Femur (tissue), 1 donor: ENCODE measurements around the gene CNPPD1.
A peak's percentile ranks its signal among the peaks of the same experiment; 100 is the strongest.

ENCODE experiments used
- DNase-seq: peaks from one replicate; pipeline ENCODE4 v3.0.0-alpha.2; 2017

Gene CNPPD1

DNA sequence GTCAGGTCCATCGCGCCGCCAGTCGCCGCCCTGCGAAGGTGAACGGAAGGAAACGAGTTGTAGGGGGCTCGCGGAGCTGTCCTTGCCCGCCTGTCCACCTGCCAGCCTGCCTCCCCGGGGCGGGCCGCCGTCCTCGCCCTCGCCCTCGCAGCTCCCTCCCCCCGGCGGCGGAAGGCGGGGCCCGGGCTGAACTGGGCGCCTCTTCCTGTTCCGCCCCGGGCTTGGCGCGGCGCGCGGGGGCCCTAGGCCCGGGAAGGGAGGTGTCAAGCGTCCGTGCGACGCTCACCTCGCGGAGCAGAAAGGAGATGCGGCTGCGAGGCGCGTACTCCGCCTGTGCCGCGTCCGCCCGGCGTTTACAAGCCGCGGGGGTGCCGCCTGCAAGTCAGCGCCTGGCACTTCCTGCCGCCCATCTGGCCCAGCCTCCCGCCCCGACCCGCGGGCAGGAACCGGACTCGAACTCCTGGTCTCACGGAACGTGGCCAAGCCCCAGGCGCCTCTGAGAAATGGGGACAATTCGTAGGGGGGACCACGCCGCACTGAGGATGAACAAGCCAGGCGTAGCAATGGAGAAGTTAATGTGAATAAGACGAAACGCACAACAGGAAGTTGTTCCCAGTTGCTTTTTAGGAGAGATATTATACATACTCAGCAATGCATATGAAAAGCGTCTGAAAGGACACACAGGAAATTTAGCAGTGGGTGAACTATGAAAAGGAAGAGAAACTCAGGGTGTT lies at the start of gene CNPPD1:
Gene CNPPD1, minus strand, starts transcription at position 108 of the 734 bp plus-strand sequence. Its CDS starts 97 bp downstream, at position 11.
- DNase-seq = peak; percentile 91

DNA sequence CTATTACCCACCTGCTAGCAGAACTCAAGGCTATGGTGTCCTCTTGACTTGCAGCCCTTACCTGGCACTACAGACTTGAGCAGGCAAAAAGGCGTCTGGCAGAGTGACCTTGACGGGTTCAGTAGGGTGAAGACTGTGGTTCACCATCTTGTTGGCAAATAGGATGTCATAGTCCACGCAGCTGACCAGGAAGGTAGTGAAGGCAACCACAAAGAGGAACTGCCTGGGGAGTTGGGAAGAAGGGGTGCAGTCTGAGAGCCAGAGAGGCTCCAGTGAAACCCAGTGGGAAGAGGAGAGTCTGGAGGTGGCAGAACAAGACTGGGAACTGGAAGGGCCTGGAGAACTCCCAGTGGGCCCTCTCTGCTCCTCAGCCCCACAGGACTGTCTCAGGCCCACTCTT lies 48.6 kb upstream of the CNPPD1 start:
- no peak for DNase-seq

GRCh38 chr2:219223831-219224610 lies 47.3 kb upstream of the CNPPD1 start:
- DNase-seq = no peak

- DNase-seq = no peak
These were observed 45.3 kb upstream of the CNPPD1 start for GRCh38 chr2:219221957-219222518.

- DNase-seq = no peak
These were observed 44.1 kb upstream of the CNPPD1 start for GRCh38 chr2:219220652-219221402.

GRCh38 chr2:219219784-219220532 lies 43.2 kb upstream of the CNPPD1 start:
- no peak for DNase-seq

DNA sequence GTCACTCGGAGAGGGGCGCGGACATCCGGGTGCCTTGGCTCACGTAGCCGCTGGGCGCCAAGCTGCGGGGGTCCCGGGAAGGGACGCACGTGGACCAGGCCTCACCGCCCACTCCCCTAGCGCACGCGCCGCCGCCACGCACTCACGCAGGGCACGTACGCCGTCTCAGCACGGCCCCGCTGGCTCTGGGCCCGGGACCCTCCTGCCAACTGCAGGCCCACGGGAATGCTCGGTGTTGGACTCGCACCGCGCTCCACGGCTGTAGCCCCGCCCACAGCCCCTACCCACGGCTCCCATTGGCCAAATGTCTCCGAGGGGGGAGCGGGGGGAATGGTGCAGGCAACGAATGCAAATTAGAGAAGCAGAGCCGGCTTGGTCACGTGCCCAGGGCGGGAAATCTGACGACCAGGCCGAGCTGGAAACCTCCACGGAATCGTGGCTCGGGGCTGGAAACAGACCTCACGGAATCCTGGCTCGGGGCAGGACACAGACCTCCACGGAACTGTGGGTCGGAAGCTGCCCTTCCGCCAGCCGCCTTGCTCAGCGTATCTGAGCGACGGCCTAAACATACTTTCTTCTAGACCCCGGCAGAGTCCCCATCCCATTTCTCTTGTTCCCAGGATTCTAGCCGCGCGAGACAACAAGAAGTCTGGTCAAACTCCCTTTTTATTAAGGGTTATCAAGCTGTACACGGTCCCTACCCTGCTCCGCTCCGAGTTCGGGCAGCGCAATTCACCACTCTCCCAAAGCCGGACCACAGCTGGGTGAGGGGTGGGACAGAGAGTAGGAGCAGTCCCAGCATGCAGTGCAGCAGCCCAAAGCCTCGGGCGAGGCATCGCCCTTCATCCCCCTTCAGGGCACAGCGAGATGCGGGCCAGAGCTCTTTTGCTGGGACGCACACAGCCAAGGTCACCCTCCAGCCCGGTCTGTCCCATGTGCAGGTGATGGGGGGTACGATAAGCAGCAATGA lies 42.3 kb upstream of the CNPPD1 start, which contains the start of gene ABCB6:
Gene ABCB6, minus strand, starts transcription at position 227 of the 970 bp plus-strand sequence. CDS start 285 bp downstream, outside the sequence.
- peak; percentile 99 for DNase-seq

- DNase-seq = peak; percentile 90
These were observed 41.5 kb upstream of the CNPPD1 start for GRCh38 chr2:219218217-219218731.

DNA sequence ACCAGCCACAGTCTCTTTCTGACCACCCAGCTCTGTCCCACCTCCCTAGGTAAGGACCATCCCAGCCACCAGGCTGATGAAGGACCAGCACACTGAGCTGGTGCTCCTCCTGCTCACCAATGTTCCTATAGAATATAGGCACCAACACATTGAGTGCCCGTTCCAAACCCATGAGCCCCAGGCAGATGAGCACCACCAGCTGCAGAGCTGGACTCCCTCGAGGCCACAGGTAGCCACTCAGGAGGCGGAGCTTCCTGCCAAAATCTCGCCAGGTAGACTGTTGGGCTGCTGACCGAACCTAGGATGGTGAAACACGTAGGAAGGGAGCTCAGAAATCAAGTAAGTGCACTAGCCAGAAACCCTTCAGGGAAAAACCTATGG lies 39.8 kb upstream of the CNPPD1 start:
- DNase-seq = no peak

- DNase-seq = no peak
These were observed 39.3 kb upstream of the CNPPD1 start for GRCh38 chr2:219215871-219216534.

- no peak for DNase-seq
These were observed 38.1 kb upstream of the CNPPD1 start for GRCh38 chr2:219214786-219215185.

- no peak for DNase-seq
These were observed 37.4 kb upstream of the CNPPD1 start for GRCh38 chr2:219214141-219214540.

- no peak for DNase-seq
These were observed 36.9 kb upstream of the CNPPD1 start for GRCh38 chr2:219213486-219214071.

GRCh38 chr2:219213026-219213415 lies 36.3 kb upstream of the CNPPD1 start:
- DNase-seq = no peak

DNA sequence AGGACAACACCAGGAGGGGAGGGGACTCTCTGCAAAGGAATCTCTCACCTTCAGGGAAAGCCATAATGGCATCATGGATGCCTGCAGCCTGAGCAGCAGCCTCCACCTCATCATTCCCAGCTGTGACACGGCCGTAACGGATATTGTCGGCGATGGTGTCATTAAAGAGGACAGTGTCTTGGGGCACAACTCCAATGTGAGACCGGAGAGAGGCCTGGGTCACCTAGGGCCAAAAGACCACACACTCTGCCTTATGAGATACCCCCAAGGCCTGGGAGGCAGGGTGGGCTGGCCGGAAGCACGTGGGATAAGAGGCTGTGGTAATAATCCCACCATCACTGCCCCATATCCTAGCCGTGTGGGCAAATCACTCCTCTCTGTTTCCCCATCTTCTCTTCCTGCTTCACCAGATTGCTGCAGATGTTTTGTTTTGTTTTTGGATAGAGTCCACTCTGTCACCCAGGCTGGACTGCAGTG lies 34.2 kb upstream of the CNPPD1 start:
- no peak for DNase-seq

DNA sequence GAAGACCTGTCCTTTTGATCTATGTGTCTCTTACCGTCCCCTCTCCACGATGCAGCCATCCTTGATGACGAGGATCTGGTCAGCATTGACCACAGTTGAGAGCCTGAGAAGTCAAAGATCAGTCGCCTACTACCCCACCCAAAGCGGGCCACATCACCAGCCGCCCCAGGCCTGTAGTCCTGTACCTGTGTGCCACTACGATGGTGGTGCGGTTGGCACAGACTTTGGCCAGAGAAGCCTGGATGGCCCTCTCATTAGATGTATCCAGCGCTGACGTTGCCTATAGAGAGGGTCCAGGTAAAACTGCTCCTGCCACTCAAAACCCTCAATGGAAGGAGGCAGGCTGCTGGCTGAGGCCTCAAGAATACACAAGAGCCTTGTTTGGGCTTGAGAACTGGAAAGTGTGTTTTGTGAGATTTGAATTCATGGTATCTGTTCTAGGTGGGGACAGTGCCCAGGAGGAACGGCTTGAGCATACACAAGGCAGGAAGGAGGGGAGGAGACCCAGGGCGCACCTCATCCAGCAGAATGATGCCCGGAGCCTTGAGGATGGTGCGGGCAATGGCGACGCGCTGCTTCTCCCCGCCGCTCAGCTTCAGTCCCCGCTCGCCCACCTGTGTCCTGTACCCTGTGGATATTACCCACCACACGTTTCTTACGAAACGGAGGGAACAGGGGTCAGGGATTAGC lies 33.6 kb upstream of the CNPPD1 start:
- peak; percentile 19 for DNase-seq

DNA sequence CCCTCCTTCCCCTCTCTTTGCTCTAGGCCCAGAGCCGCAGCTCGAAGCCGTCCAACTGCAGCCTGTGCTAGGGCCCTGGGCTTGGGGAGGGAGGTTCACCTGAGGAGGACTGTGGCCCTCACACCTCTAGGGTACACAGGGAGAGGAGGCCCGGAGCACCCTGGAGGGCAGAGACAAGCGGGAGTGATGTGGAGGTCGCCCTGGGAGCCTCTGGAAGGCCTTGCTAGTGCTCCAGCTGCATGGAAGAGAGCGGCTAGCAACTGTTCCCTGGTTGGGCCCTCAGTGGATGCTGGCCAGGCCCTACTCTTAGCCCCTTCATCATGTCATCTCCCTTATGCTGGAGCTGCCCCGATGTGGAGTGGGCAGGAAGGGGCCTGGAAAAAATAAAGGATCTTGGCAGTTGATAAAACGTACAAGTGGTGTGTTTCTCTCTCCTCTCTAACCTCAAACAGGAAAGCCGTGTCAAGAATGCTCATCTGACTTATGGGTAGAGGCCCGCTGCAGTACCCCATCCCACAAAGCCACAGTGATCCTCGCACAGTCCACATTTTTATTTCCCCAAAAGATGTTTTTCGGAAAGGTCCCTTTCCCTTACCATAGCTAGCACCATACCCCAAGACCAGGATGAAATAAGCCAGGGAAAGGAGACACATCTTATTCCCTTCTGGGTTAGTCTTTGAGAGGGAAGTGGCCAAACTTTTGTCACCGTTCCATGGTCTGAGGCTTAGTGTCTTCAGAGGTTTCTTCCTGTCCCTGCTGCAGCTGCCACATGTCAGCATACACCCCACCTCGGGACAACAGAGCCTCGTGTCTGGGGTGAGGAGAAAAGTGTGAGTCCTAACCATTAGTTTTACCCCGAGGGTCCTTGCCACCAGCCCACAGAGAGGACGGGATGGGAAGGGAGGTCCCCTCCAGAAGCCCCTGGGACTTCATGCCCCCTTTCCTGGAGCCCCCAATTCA lies 32.8 kb upstream of the CNPPD1 start:
- peak; percentile 18 for DNase-seq
